HG03460 (cell line): ENCODE results near the gene SKOR1.

Experiments
- ATAC-seq: cut with Tn5 transposase; IDR thresholded peaks from one replicate; pipeline ENCODE4 v1.9.1; 2021; ENCODE audit not compliant: unreplicated experiment

The SKOR1 gene

DNA sequence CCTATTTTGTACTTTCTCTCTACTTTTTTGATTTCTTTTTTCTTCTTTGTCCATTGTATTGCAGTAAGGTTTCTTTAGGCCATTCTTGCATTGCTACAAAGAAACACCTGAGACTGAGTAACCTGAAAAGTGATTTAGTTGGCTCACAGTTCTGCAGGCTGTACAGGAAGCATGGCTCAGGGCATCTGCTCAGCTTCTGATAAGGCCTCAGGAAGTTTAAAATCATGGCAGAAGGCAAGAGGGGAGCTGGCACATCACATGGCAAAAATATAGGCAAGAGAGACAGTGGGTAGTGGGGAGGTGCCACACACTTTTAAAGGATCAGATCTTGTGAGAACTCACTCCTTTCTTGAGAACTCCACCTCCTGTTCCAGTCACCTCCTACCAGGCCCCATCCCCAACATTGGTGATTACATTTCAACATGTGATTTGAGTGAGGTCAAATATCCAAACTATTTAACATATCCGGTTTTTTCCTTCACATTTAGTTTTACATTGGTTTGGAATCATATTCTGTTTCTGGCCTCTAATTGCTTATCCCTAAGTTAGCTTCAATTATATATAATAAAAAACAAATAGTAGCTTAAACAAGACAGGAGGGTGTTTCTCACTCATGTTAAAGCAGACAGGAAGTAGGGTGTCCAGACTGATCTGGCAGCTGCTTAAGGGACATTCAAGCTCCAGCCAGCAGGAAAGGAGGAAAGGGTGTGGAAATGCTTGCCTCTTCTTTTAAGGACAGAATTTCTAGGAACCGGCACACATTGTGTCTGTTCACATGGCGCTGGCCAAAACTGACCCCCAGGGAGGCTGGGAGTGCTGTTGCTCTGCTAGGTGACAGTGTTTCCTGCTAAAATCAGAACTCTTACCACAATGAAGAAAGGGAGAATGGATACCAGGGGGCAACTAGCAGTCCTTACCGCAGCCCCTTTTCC lies 28.8 kb upstream of the SKOR1 start:
- ATAC-seq, result no peak

DNA sequence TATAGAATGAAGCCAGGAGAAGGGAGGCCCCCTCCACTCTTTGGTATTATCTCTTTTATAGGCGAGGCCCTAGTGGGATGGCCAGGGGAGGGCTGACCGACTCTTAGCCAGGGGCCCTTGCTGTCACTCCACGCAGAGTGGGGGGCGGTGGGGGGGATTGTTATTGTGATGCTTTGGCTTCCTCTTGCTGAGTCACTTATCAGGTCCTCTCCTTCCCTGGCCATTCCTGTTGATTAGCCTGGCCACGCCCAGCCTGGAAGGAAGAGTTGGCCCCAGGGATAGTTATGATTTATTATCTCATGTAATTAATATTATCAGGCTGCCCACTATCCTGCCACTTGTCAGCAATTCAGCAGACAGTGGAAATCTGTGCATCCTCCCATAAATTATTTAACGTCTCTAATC lies 25.5 kb upstream of the SKOR1 start:
- ATAC-seq, result no peak

DNA sequence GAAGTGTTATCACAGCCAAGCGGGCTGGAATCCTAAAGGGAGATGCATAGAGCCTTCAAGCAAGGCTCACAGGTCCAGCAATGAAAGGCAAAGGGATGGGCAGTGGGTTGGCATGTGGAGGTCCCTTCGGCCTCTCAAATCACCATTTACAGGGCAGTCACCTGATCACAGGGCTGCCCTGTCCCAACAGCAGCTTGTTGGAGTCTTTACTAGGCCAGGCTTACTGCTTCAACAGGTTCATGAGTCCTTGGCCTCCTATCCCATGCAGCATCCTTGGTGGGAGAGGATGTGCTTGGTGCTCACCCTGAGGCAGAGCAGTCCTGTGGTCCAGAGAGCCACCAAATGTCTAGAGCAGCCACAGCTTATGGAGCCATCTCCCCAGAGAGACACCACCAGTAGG lies 24.2 kb upstream of the SKOR1 start:
- no peak for ATAC-seq

DNA sequence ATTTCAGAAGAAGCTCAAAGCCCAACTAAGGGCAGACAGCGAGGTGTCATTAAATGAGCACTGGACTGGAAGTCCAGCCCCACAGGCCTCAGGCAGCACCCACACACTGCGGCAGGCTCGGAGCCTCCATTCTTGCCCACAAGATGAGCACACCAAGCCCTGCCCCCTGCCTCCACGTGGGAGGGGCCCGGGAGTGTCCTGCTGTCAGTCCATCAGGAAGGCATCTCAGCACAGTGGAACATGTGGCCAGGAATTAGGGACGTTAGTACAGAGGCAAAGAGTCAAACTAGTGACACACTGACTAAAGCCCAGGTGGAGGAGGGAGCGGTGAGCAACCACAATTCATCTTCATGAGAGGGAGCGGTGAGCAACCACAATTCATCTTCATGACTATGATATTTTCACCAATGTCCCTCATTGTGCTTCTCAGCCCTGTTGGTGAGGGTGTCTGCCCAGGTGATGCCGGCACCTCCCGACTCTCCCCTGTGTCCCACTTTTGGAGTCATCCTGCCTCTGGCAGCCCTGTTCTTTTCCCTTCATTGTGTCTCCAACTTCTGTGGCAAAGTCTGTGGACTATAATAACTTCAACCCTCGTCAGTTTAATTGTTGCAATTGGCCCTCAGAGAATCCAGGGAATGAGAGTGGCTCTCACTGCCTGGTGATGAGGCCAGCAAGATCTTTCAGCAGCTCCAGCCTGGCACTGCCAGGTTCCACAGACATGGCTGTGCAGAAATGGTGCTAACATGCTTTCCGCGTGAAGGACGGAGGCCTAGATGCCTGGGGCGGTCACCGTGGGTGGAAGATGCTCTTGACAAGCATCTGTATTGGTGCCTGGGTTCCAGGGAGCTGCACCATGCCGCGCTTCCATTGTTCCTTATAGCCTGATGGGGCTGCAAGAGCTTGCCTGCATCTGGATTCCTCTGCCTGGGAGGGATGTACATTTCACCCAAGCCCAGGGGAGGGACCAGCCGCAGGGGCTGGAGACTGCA lies 23.1 kb upstream of the SKOR1 start:
- ATAC-seq, result no peak

DNA sequence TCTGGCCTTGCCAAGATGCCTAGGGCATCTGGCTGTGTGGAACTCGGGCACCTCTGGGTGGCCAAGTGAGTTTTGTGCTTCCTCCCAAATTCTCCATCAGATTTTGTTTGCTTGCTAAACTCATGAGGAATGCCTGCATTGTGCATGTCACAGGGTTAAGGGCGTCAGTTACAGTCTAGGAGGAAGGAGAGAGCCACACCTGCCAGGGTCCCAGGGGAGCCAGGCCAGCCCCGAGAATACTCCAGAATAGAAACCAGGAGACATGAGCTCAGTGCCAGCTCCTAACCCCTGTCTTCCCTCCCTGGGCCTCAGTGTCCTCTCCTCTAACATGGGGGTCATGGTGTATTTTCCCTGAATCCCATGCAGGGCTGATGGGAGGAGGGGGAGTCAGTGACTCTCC lies 22.0 kb upstream of the SKOR1 start:
- no peak for ATAC-seq

DNA sequence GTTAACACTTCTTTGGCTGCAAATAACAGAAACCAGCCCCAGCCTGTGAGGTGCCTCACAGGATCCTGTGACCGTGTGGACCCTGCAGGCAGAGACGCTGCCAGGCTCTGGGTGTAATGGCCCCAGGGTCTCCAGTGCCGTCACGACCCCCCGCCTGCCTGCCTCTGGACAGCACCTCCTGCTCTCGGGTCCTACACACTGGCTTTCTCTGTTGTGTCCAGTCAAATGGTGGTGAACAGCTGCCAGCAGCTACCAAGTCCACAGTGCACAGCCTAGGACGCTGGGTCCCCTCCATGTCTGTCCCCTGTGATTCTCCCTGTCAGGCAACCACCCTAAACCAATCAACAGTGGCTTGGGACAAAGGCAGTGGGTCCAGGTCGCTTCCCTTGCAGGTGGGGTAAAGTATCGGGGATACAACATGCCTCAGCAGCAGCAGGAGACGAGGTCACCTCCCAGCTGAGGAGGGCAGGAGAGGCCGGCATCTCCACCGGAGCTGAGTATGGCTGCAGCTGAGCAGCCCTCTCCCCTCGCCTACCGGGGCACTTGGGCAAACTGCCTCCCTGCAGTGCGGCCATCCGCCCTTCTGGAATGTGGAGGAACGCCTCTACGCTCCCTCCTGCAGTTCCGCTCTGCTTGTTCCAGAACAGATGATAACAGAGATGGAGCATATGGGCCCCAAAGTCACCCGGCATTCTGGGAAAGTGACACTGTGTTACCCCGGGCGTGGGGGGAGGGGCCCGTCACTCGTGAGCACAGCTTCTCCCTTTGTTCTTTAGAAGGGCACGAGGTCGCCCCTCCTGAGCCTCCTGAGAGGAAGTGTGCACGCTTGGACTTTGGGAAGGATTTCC lies 21.1 kb upstream of the SKOR1 start:
- ATAC-seq, result no peak

DNA sequence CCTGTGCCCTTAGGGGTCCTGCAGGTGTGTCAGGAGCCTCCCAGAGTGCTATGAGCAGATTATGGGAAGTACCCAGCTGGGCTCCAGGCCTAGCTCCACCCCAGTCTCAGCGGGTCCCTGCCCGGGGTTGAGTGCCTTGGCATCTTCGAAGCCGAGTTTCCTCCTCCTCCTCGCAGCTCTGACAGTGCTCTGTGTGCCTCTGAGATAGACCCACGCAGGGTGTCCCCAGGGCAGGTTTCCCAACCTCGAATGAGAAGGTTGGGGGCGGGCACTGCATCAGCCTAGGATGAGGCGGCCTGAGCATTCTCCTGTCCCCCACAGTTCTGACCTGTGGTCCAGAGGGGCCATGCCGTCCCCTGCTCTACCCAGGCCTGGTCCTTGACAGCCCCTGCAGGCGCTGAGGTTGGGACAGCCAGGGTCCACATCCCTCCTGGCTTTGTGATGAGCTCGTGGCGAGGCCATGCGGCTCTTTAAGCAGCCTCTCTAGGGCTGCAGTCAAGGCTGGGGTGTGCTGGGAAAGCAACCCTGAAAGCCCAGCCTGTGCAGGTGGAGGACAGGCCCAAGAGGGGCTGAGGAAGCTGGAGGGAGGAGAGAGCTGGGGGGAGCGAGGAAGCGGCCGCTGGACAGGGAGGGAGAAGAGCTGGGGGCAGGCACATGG lies 20.2 kb upstream of the SKOR1 start:
- no peak for ATAC-seq

DNA sequence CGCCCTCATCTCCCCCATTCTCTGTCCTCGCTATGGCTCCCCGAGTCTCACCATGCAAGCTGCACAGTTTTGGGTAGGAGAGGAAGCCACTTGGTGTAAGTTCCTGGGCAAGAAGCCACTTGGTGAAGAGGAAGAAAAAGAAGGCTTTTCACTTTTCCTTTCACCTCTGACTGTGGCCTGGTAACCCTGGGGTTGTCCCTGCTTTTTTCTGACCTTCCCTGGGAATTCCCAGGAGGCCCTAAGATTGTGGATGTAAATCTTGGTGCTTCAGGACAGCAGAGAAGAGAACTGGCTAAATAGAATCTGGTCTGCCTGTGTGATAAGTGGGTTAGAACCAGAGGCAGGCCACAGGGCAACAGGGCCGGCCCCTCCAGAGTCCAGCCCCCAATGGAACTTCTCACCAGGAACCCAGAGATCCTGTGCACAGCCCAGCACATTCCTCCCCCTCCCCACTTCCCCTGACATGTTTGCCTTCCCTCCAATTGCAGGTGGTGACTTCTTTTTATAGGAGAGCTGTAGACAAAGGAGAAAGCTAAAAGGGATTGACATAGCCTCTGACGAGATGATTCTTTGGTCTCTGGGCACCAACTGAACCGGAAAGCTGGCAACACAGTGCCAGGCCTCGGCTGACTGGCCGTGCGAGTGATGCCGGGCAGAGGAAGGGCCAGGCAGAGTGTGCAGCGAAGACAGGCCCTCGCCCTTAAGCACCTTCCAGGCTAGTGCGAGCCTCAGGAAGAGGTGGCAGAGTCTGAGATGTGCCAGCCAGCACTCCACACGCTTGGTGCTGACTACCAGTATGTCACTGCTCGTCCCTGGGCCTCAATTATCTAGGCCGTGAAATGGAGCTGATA lies 19.4 kb upstream of the SKOR1 start:
- ATAC-seq, result no peak

DNA sequence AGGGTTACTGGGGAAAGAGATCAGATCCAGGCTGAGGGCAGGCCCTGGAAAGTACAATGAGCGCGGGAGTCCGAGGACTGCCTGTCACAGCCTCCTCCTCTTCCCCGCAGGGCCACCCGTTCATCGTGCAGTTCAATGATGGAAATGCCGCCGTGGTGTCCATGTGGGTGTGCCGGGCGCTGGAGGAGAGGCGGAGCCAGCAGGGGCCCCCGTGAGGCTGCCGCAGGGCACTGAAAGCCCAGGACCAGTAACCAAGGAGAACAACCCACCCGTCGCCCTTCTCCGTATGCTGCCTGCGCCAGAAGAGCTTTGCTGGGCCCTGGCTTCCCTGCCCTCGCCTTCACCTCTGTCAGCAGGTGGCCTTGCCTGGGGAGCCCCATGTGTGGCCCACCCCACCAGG lies 18.8 kb upstream of the SKOR1 start:
- no peak for ATAC-seq

DNA sequence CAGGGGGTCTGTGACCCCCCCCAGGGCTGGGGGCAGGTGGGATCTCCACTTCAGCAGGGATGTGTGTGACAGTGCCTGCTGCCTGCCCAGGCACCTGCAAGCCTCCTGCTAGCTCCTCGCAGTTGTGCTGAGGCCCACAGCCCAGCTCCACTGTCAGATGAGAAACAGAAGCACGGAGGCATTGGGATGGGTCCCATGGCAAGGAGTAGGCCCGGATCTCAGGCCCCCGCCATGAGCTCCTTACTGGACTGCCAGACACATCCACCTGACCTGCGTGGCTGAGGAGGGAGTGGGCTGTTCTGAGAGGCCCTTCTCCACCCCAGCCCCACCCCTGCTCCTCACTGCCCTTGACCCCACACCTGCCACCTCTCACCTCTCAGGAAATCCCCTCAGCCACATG lies 18.2 kb upstream of the SKOR1 start:
- no peak for ATAC-seq

DNA sequence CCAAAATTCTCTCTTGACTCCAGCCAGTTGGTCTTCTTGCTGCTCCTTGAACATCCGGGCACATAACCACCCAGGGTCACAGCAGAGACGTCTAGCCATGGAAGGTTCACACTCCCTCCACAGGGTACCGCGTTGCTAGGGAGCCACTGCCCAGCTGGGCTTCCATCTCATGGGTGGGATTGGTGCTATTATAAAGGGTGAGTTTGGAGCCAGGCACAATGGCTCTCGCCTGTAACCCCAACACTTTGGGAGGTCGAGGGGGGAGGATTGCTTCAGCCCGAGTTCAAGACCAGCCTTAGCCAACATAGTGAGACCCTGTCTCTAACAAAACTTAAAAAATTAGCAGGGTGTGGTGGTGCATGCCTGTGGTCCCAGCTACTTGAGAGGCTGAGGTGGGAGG lies 17.5 kb upstream of the SKOR1 start:
- no peak for ATAC-seq

DNA sequence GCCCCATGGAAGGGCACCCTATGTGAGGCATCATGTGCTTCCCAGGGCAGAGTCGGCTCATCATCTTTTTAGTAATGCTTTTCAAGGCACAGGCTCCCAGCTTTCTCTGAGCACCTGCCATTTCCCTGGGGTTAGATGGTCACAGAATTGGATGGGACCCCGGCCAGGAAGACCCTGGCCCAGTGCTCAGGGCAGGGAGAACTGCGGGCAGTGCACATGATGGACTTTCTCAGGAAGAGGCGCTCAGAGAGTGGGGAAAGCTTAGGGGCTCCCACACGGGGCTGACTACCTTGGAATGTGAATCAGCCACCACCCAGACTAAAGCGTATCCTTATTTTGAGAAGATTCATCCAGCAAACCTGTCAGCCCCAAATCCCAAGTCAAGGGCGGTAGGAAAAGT lies 16.5 kb upstream of the SKOR1 start:
- no peak for ATAC-seq

DNA sequence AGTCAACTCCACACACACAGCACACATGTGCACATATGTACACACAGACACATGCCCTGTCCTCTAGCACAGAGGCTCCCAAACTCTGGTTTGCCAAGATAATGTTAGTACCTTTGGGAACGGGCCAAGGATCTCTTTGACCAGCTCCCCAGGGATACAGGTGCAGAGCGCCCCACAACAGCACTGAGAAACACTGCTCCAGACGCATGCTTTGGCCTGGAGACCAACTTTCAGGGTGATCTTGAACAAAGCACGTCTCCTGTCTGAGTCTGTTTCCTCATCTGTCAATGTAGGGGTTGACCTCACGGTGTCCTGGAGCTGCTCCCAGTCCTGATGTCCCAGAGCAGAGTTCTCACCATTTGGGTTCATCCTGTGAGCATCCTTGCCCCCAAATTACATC lies 15.9 kb upstream of the SKOR1 start:
- no peak for ATAC-seq

DNA sequence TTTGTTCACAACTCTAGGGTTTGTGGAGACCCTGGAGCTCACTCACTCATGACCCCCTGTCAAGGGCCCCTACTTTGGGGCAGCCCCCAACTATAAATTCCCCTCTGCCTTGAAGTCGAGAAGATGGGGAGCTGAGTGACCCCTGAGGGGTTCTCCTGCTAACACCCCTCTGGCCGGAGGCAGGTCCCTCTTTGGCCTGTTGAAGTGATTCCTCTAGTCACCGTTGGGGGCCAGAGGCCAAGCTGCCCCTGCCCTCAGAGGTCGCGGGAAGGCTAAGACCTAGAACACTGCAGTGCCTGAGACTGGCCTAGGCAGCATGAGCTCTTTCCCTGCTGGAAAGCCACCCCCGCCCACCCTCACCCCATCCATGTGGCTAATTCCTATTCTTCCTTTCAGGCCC lies 15.4 kb upstream of the SKOR1 start:
- no peak for ATAC-seq

DNA sequence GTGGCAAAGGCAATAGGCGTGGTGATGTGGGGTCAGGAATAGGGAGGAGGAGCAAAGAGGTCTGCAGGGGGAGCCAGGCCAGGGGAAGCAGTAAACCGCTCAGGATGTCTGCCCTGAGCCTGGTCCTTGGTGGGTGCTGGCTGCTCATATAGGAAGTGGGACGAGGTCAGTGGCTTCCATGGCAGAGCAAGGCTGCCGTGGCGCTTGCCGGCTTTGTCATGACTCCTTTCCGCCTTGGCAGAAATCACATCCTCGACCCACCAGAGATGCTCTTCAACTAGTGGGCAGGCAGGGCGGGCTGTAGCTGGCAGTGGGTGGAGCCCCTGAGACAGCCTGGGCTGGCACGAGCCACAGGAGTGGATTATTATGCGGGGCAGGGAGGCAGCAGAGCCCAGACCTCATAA lies 13.1 kb upstream of the SKOR1 start:
- no peak for ATAC-seq

DNA sequence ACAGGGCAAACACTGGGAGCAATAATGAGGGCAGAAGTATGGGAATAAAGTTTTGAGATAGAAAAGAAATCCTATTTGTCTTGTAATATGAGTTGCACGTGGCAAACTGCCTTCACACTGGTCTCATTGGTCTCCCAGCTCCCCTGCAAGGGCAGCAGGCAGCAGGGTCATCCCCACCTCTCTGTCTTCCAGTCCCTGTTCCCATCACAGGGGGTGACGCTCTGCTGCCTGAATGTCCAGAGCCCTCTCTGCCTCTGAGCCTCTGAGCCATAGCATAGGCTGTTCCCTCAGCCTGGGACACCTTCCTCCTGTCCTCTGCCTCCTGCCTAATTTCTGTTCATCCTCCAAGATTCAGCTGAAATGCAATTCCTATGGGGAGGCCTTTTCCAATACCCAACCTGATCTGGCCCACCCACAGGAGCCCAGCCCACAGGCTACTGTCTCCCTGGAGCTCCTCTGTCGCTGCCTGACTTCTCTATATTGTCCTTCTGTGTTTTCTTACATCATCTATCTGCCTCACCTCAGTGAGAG lies 12.1 kb upstream of the SKOR1 start:
- ATAC-seq, result no peak

DNA sequence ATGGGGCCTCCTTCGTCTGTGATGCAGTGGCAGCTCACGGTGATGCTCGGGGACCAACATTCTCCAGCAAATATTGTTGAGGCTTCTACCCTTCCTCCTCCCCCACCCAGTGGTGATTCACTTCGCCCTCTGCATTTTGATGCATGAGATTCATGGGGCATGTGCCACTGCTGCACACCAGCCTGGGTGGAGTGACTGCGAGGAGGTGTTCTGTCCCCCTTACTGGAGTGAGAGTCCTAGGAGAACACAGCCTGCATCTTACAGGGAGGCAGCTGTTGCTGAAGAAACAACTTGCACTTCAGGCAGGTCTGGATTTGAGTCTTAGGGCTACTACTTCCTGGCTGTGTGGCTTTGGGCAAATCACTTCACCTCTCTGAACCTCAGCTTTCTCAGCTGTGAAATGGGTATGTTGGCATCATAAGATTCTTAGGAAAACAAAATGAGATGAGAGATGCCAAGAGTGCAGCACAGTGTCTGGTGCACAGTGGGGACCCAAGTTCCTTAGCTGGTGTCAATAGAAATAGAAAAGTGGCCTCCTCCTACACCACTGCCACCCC lies 10.2 kb upstream of the SKOR1 start:
- ATAC-seq, result no peak

DNA sequence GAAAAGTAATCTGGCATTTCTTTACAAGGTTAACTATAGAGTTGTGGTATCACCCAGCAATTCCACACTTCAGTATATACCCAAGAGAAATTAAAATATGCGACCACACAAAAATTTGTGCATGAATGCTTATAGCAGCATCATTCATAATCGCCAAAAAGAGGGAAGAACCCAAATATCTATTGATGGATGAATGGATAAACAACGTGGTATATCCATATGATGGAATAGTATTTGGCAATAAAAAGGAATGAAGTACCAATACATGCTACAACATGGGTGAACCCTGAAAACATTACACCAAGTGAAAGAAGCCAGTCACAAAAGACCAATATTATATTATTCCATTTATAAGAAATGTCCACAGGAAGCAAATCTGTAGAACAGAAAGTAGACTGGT lies 8.6 kb upstream of the SKOR1 start:
- ATAC-seq, result no peak

DNA sequence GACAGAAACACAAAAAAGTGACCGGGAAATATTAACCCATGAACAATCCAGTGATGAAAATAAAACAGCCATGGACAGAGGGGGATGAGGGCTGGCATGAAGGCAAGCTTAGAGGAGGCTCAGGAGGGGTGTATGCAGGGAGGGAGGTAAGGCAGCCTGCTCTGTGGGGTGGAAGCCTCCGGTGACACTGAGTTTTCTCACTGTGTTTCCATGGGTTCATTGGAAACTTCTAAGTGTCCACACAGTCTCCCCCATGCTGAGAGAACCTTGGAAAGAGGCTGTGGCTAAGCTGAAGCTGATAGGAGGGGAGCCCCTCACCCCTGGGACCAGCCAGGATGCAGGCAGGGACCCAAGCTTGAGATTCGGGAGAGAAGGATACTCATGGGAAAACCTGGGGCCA lies 6.8 kb upstream of the SKOR1 start:
- no peak for ATAC-seq
